Measurements from ENCODE around the gene NEDD4L. TPM values are rescaled to one million over a fixed set of nuclear protein-coding genes. Genes with fewer than 3 reads are reported as not detected.

NEDD4L gene
- total RNA-seq, 1 donor from 2014 or later = 93.9 TPM

DNA sequence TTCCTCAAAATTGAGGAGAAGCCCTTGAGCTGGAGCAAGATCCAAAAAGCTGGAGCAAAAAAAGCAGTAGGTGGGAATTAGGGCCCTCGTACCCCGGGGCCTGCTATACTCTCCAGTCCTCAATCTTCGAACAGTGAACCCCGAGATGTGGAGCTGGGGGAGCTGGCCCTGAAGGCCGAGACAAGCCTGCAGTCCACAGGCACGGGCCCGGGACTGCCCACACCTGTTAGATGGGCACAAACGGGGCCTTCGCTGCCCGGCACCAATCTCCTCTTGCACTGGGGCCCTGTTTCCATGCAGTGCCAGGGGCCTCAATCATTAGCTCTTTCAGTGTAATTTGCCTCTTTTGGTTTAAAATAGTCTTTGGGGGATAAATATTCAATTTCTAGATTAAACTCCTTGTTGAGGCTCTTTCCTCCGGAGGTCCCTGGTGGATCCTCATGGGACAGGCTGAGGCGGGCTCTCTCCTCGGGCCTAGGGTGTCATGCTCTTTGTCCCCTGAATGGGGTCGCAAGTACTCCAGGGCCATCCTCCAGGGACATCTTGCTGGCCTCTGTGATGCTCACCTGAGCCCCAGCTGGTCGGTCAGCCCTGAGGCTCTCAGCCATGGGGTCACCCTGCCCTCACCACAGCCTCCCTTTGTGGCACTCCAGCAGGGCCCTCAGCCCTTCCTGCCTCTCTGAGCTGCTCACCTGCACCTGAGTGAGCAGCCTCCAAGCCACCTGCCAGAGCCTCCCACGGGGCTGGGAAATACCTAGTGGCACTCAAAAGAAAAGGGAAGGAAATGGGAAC lies 361.3 kb downstream of the NEDD4L start:
- peaks cover 3% of the 10 kb centered on the region for H3K27me3 Mint-ChIP-seq (ENCODE audit: low read depth, unreplicated experiment)
- no peak overlapping the region for H3K4me3 Mint-ChIP-seq (ENCODE audit: unreplicated experiment)
- no peaks in the 10 kb centered on the region for H3K9me3 Mint-ChIP-seq (ENCODE audit: unreplicated experiment)
- H3K36me3 Mint-ChIP-seq (ENCODE audit: low read depth, unreplicated experiment) = no peaks in the 10 kb centered on the region
- H3K36me3 ChIP-seq (ENCODE audit: insufficient read depth, low read length) = no peaks in the 10 kb centered on the region
- H3K79me2 ChIP-seq (ENCODE audit: insufficient read depth, low read length) = no peaks in the 10 kb centered on the region
- peaks cover 3% of the 10 kb centered on the region for H3K4me1 Mint-ChIP-seq (ENCODE audit: low read depth, unreplicated experiment)
- no peaks in the 10 kb centered on the region for H3K9me3 ChIP-seq (ENCODE audit: insufficient read depth, low read depth, low read length)
- TF ChIP-seq, protein P1, sequence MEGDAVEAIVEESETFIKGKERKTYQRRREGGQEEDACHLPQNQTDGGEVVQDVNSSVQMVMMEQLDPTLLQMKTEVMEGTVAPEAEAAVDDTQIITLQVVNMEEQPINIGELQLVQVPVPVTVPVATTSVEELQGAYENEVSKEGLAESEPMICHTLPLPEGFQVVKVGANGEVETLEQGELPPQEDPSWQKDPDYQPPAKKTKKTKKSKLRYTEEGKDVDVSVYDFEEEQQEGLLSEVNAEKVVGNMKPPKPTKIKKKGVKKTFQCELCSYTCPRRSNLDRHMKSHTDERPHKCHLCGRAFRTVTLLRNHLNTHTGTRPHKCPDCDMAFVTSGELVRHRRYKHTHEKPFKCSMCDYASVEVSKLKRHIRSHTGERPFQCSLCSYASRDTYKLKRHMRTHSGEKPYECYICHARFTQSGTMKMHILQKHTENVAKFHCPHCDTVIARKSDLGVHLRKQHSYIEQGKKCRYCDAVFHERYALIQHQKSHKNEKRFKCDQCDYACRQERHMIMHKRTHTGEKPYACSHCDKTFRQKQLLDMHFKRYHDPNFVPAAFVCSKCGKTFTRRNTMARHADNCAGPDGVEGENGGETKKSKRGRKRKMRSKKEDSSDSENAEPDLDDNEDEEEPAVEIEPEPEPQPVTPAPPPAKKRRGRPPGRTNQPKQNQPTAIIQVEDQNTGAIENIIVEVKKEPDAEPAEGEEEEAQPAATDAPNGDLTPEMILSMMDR (IDR thresholded peaks at IDR 0.05; ENCODE audit: insufficient read depth, low read depth, low read length) = no peak
- no peak for DNase-seq (ENCODE audit: low read depth)
- H2AFZ ChIP-seq (ENCODE audit: low read depth, low read length) = no peak overlapping the region
- no peak overlapping the region for H3K27ac Mint-ChIP-seq (ENCODE audit: unreplicated experiment)
- no peak overlapping the region for H3K27ac ChIP-seq (ENCODE audit: low read depth, low read length)
- H3K4me1 ChIP-seq (ENCODE audit: insufficient read depth, low read length) = no peaks in the 10 kb centered on the region
- H3K4me3 ChIP-seq (ENCODE audit: insufficient read depth, low read depth, low read length) = no peak overlapping the region
- H4K20me1 ChIP-seq (ENCODE audit: insufficient read depth, low read length) = no peaks in the 10 kb centered on the region
- H3K4me2 ChIP-seq (ENCODE audit: low read length) = no peak overlapping the region
- no peaks in the 10 kb centered on the region for H3K27me3 ChIP-seq (ENCODE audit: insufficient read depth, low read length)
- no peak overlapping the region for H3K9ac ChIP-seq (ENCODE audit: low read length)
- no peak for FAIRE-seq

DNA sequence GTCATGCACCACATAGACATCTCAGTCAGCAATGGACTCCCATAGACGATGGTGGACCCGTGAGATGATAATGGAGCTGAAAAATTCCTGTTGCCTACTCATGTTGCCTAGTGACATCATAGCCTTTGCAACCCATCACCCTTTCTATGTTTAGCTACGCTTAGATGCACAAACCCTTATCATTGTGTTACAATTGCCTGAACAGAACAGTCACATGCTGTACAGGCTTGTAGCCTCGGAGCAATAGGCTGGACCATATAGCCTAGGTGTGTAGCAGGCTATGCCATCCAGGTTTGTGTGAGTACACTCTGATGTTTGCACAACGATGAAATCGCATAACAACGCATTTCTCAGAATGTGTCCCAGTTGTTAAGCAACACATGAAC lies 363.2 kb downstream of the NEDD4L start:
- H3K27me3 ChIP-seq (ENCODE audit: insufficient read depth, low read length) = no peaks in the 10 kb centered on the region
- H3K79me2 ChIP-seq (ENCODE audit: insufficient read depth, low read length) = no peaks in the 10 kb centered on the region
- no peak overlapping the region for H3K4me3 Mint-ChIP-seq (ENCODE audit: unreplicated experiment)
- H3K9ac ChIP-seq (ENCODE audit: low read length) = no peak overlapping the region
- no peaks in the 10 kb centered on the region for H3K36me3 ChIP-seq (ENCODE audit: insufficient read depth, low read length)
- H2AFZ ChIP-seq (ENCODE audit: low read depth, low read length) = no peak overlapping the region
- no peak overlapping the region for H3K27ac ChIP-seq (ENCODE audit: low read depth, low read length)
- H3K4me1 Mint-ChIP-seq (ENCODE audit: low read depth, unreplicated experiment) = no peaks in the 10 kb centered on the region
- no peaks in the 10 kb centered on the region for H3K9me3 Mint-ChIP-seq (ENCODE audit: unreplicated experiment)
- no peak overlapping the region for H3K4me2 ChIP-seq (ENCODE audit: low read length)
- no peak for TF ChIP-seq EZH2 (IDR thresholded peaks at IDR 0.05; ENCODE audit: insufficient read depth, low read length)
- H3K4me1 ChIP-seq (ENCODE audit: insufficient read depth, low read length) = no peaks in the 10 kb centered on the region
- peak; percentile 14 for DNase-seq (ENCODE audit: low read depth)
- no peak overlapping the region for H3K4me3 ChIP-seq (ENCODE audit: insufficient read depth, low read depth, low read length)
- H3K27me3 Mint-ChIP-seq (ENCODE audit: low read depth, unreplicated experiment) = peaks cover 13% of the 10 kb centered on the region
- no peaks in the 10 kb centered on the region for H3K9me3 ChIP-seq (ENCODE audit: insufficient read depth, low read depth, low read length)
- no peaks in the 10 kb centered on the region for H4K20me1 ChIP-seq (ENCODE audit: insufficient read depth, low read length)
- H3K27ac Mint-ChIP-seq (ENCODE audit: unreplicated experiment) = no peak overlapping the region
- no peak for FAIRE-seq
- no peaks in the 10 kb centered on the region for H3K36me3 Mint-ChIP-seq (ENCODE audit: low read depth, unreplicated experiment)

- H3K9ac ChIP-seq (ENCODE audit: low read length) = no peak overlapping the region
- H3K4me1 ChIP-seq (ENCODE audit: insufficient read depth, low read length) = no peaks in the 10 kb centered on the region
- no peaks in the 10 kb centered on the region for H3K79me2 ChIP-seq (ENCODE audit: insufficient read depth, low read length)
- H2AFZ ChIP-seq (ENCODE audit: low read depth, low read length) = no peak overlapping the region
- no peak overlapping the region for H3K4me3 ChIP-seq (ENCODE audit: insufficient read depth, low read depth, low read length)
- H3K27ac ChIP-seq (ENCODE audit: low read depth, low read length) = no peak overlapping the region
- TF ChIP-seq EZH2 (IDR thresholded peaks at IDR 0.05; ENCODE audit: insufficient read depth, low read length) = no peak
- TF ChIP-seq, protein P1 (IDR thresholded peaks at IDR 0.05; ENCODE audit: insufficient read depth, low read depth, low read length) = no peak
- Mint-ChIP-seq H3K4me3 (ENCODE audit: unreplicated experiment) (no peak overlapping the region), H3K27ac (ENCODE audit: unreplicated experiment) (no peak overlapping the region), H3K9me3 (ENCODE audit: unreplicated experiment) (no peaks in the 10 kb centered on the region), H3K4me1 (ENCODE audit: low read depth, unreplicated experiment) (no peaks in the 10 kb centered on the region), H3K36me3 (ENCODE audit: low read depth, unreplicated experiment) (no peaks in the 10 kb centered on the region), H3K27me3 (ENCODE audit: low read depth, unreplicated experiment) (peaks cover 17% of the 10 kb centered on the region)
- no peaks in the 10 kb centered on the region for H3K9me3 ChIP-seq (ENCODE audit: insufficient read depth, low read depth, low read length)
- no peaks in the 10 kb centered on the region for H3K36me3 ChIP-seq (ENCODE audit: insufficient read depth, low read length)
- no peak overlapping the region for H3K4me2 ChIP-seq (ENCODE audit: low read length)
- H4K20me1 ChIP-seq (ENCODE audit: insufficient read depth, low read length) = no peaks in the 10 kb centered on the region
- FAIRE-seq = no peak
- no peaks in the 10 kb centered on the region for H3K27me3 ChIP-seq (ENCODE audit: insufficient read depth, low read length)
- no peak for DNase-seq (ENCODE audit: low read depth)
Measured at GRCh38 chr18:58407649-58408407, 363.8 kb downstream of the NEDD4L start.
